Glomerular endothelial cell (primary cell): Measurements from ENCODE around the gene POLR2A. TPM values are rescaled to one million over a fixed set of nuclear protein-coding genes. Genes with fewer than 3 reads are reported as not detected.

Experiments used
- DNase-seq: peaks from one replicate; pipeline ENCODE4 v3.0.0-alpha.2; 2011; ENCODE audit warnings: low read depth, low spot score; ENCODE audit errors: extremely low read depth
- total RNA-seq: library from RNA; depleted of rRNA; stranded (reverse); fragments of >200 nt; gene quantifications from 2 replicates; pipeline ENCODE4 v1.2.3, GENCODE V29; 2015

Gene POLR2A
- total RNA-seq, 1 donor from 2014 or later: 124 TPM

DNA sequence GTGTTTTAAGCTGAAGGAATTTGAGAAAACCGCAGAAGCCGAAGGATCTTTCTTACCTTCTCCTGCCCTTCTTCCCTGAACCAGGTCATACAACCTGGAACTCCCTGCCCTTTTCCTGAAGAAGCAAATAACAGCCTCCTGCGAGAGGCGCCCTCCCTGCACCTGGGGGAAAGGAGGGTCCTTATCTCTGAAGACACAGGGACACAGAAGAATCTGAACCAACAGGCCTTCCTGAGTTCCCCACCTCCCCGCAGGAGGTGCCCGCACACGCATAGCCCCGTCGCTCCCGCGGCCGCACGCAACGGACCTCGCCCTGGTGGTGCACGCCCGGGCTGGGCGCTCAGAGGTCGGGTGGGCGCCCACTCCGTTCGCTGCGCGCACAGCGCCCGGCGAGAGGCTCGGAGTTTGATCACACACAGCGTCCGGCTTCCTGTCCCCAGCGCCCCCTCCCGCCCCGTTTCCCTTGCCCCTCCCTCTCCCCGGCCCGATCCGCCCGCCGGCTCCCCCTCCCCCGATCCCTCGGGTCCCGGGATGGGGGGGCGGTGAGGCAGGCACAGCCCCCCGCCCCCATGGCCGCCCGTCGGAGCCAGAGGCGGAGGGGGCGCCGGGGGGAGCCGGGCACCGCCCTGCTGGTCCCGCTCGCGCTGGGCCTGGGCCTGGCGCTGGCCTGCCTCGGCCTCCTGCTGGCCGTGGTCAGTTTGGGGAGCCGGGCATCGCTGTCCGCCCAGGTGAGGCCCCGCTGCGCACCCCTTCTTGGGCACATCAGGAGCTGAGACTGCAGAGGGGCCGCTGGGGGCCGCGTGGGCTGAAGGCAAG, 64.6 kb downstream of the POLR2A start, which contains the start of gene TNFSF12:
TNFSF12 (plus strand) TSS at position 474 of the 816 bp plus-strand sequence; CDS start at position 570, 96 bp downstream.
- no peak for DNase-seq

Other genes starting within 250 kb of the POLR2A start
- gene DVL2, start 249.8 kb upstream of the POLR2A start, total RNA-seq: 36.9 and 41.6 TPM in 2 replicates
- gene PHF23, start 244.9 kb upstream of the POLR2A start, total RNA-seq: 42.9 and 53.0 TPM in 2 replicates
- gene GABARAP, start 241.9 kb upstream of the POLR2A start, total RNA-seq: 548 and 565 TPM in 2 replicates
- 55.4 and 73.5 TPM in 2 replicates for gene CTDNEP1, start 232.6 kb upstream of the POLR2A start, total RNA-seq
- 27.5 and 27.7 TPM in 2 replicates for gene ELP5, start 232.2 kb upstream of the POLR2A start, total RNA-seq
- gene CLDN7, start 221.9 kb upstream of the POLR2A start, total RNA-seq: 1.9 and 2.1 TPM in 2 replicates
- gene SLC2A4, start 202.6 kb upstream of the POLR2A start, total RNA-seq: not detected in 2 replicates
- gene YBX2, start 189.7 kb upstream of the POLR2A start, total RNA-seq: not detected in 2 replicates
- 432 and 433 TPM in 2 replicates for gene EIF5A, start 176.7 kb upstream of the POLR2A start, total RNA-seq
- 48.2 and 64.6 TPM in 2 replicates for gene GPS2, start 169.0 kb upstream of the POLR2A start, total RNA-seq
- 15.5 and 16.4 TPM in 2 replicates for gene NEURL4, start 155.0 kb upstream of the POLR2A start, total RNA-seq
- gene ACAP1, start 147.8 kb upstream of the POLR2A start, total RNA-seq: 53.1 TPM in 1 of 2 replicates, not detected in the other
- gene KCTD11, start 132.2 kb upstream of the POLR2A start, total RNA-seq: 7.1 and 8.5 TPM in 2 replicates
- gene TMEM95, start 129.2 kb upstream of the POLR2A start, total RNA-seq: not detected in 2 replicates
- 0.19 and 0.23 TPM in 2 replicates for gene TNK1, start 103.3 kb upstream of the POLR2A start, total RNA-seq
- 74.1 and 82.8 TPM in 2 replicates for gene PLSCR3, start 89.8 kb upstream of the POLR2A start, total RNA-seq
- gene TMEM256, start 80.3 kb upstream of the POLR2A start, total RNA-seq: 56.7 and 73.7 TPM in 2 replicates
- 15.7 and 21.7 TPM in 2 replicates for gene NLGN2, start 76.5 kb upstream of the POLR2A start, total RNA-seq
- gene SPEM1, start 64.0 kb upstream of the POLR2A start, total RNA-seq: not detected in 2 replicates
- not detected in 2 replicates for gene SPEM2, start 58.8 kb upstream of the POLR2A start, total RNA-seq
- not detected in 2 replicates for gene SPEM3, start 55.5 kb upstream of the POLR2A start, total RNA-seq
- gene TMEM102, start 48.9 kb upstream of the POLR2A start, total RNA-seq: 11.6 and 15.4 TPM in 2 replicates
- gene FGF11, start 44.9 kb upstream of the POLR2A start, total RNA-seq: 0.44 and 0.88 TPM in 2 replicates
- gene CHRNB1, start 39.3 kb upstream of the POLR2A start, total RNA-seq: 5.7 and 9.6 TPM in 2 replicates
- gene ZBTB4, start 4.7 kb upstream of the POLR2A start, total RNA-seq: 41.8 and 43.9 TPM in 2 replicates
- not detected in 2 replicates for gene SLC35G6, start 2.9 kb upstream of the POLR2A start, total RNA-seq
- 30.3 and 38.2 TPM in 2 replicates for gene TNFSF12, start 64.7 kb downstream of the POLR2A start, total RNA-seq
- 1.5 and 6.7 TPM in 2 replicates for gene TNFSF13, start 74.4 kb downstream of the POLR2A start, total RNA-seq
- 60.7 and 79.5 TPM in 2 replicates for gene SENP3, start 77.6 kb downstream of the POLR2A start, total RNA-seq
- 4.1 and 8.8 TPM in 2 replicates for gene CD68, start 95.3 kb downstream of the POLR2A start, total RNA-seq
- 117 and 164 TPM in 2 replicates for gene MPDU1, start 99.5 kb downstream of the POLR2A start, total RNA-seq
- gene SOX15, start 105.7 kb downstream of the POLR2A start, total RNA-seq: not detected in 2 replicates
- 32.4 and 35.4 TPM in 2 replicates for gene FXR2, start 130.5 kb downstream of the POLR2A start, total RNA-seq
- 42.6 and 47.6 TPM in 2 replicates for gene SAT2, start 143.5 kb downstream of the POLR2A start, total RNA-seq
- gene SHBG, start 145.8 kb downstream of the POLR2A start, total RNA-seq: 0.58 TPM in 1 of 2 replicates, not detected in the other
- gene ATP1B2, start 166.6 kb downstream of the POLR2A start, total RNA-seq: not detected in 2 replicates
- gene TP53, start 203.1 kb downstream of the POLR2A start, total RNA-seq: 87.9 and 94.8 TPM in 2 replicates
- 5.5 and 9.3 TPM in 2 replicates for gene WRAP53, start 204.1 kb downstream of the POLR2A start, total RNA-seq
- gene EFNB3, start 220.8 kb downstream of the POLR2A start, total RNA-seq: 0.87 and 2.1 TPM in 2 replicates
- not detected in 2 replicates for gene DNAH2, start 233.4 kb downstream of the POLR2A start, total RNA-seq